Osteoblast (primary cell): ENCODE measurements around the gene MTHFS. TPM values are rescaled to one million over a fixed set of nuclear protein-coding genes. Genes with fewer than 3 reads are reported as not detected.

ENCODE experiments used
- DNase-seq: peaks from one replicate; pipeline ENCODE4 v3.0.0; 2011; ENCODE audit warnings: low spot score, mixed read lengths; ENCODE audit not compliant: insufficient read length; ENCODE audit errors: missing footprints
- H2AFZ ChIP-seq: 2 replicates; pipeline ENCODE4 v1.6.0; 2011; ENCODE audit warnings: mild to moderate bottlenecking, low read length
- H3K27ac ChIP-seq: 2 replicates; pipeline ENCODE4 v1.5.1; 2011; ENCODE audit warnings: mild to moderate bottlenecking, low read depth, low read length, moderate library complexity
- H3K27me3 ChIP-seq: 2 replicates; pipeline ENCODE4 v1.6.0; 2012; ENCODE audit warnings: mild to moderate bottlenecking, control low read depth, inconsistent platforms, low read length, moderate library complexity; ENCODE audit not compliant: insufficient read depth
- H3K36me3 ChIP-seq: 2 replicates; pipeline ENCODE4 v1.5.1; 2011; ENCODE audit warnings: mild to moderate bottlenecking, low read length, control low read depth, moderate library complexity; ENCODE audit not compliant: insufficient read depth
- H3K4me1 ChIP-seq: 2 replicates; pipeline ENCODE4 v1.5.1; 2011; ENCODE audit warnings: mild to moderate bottlenecking, low read length, control low read depth, moderate library complexity; ENCODE audit not compliant: insufficient read depth
- H3K4me2 ChIP-seq: 2 replicates; pipeline ENCODE4 v1.6.0; 2011; ENCODE audit warnings: mild to moderate bottlenecking, low read length; ENCODE audit not compliant: insufficient read depth
- H3K4me3 ChIP-seq: fragments of 200-600 bp; sonication (generic); 3 replicates; pipeline ENCODE4 v1.5.1; 2012; ENCODE audit warnings: mild to moderate bottlenecking, low read length, inconsistent platforms; ENCODE audit not compliant: insufficient read depth
- H3K79me2 ChIP-seq: 2 replicates; pipeline ENCODE4 v1.6.0; 2012; ENCODE audit warnings: mild to moderate bottlenecking, low read length, control low read depth, inconsistent platforms; ENCODE audit not compliant: insufficient read depth
- H3K9me3 ChIP-seq: 2 replicates; pipeline ENCODE4 v1.5.1; 2011; ENCODE audit warnings: low read depth, low read length, control low read depth
- H4K20me1 ChIP-seq: 2 replicates; pipeline ENCODE4 v1.6.0; 2012; ENCODE audit warnings: mild to moderate bottlenecking, low read length, control low read depth; ENCODE audit not compliant: insufficient read depth
- CTCF ChIP-seq: IDR thresholded peaks from 2 replicates; pipeline ENCODE4 v1.5.1; 2011; ENCODE audit warnings: mild to moderate bottlenecking, low read depth, low read length, moderate library complexity; ENCODE audit errors: extremely low read depth
- small RNA-seq: library from RNA; depleted of rRNA; stranded (forward); fragments of <200 nt; gene quantifications from one replicate; pipeline ENCODE3, GENCODE V24; 2012
- total RNA-seq: library from RNA; depleted of rRNA; stranded (reverse); fragments of >200 nt; gene quantifications from 2 replicates; pipeline ENCODE4 v1.2.3, GENCODE V29; 2012

MTHFS gene
- total RNA-seq, 1 donor = 17.0 TPM

GRCh38 chr15:79811406-79812405 lies 85.1 kb downstream of the MTHFS start:
- Histone ChIP-seq H3K4me1 (no peaks in the 10 kb centered on the region), H2AFZ (no peak overlapping the region), H3K27ac (no peak overlapping the region), H3K27me3 (no peaks in the 10 kb centered on the region), H3K79me2 (no peaks in the 10 kb centered on the region), H3K36me3 (no peaks in the 10 kb centered on the region), H3K4me2 (no peak overlapping the region), H3K4me3 (no peak overlapping the region), H4K20me1 (no peaks in the 10 kb centered on the region), H3K9me3 (no peaks in the 10 kb centered on the region)
- DNase-seq = no peak
- TF ChIP-seq CTCF = no peak

GRCh38 chr15:79804838-79805237 lies 92.0 kb downstream of the MTHFS start:
- no peaks in the 10 kb centered on the region for H3K9me3 ChIP-seq
- H2AFZ ChIP-seq = no peak overlapping the region
- DNase-seq = no peak
- no peaks in the 10 kb centered on the region for H3K79me2 ChIP-seq
- H4K20me1 ChIP-seq = no peaks in the 10 kb centered on the region
- H3K27ac ChIP-seq = no peak overlapping the region
- H3K27me3 ChIP-seq = no peaks in the 10 kb centered on the region
- no peak overlapping the region for H3K4me3 ChIP-seq
- H3K4me1 ChIP-seq = no peaks in the 10 kb centered on the region
- H3K36me3 ChIP-seq = no peaks in the 10 kb centered on the region
- TF ChIP-seq CTCF = no peak
- no peak overlapping the region for H3K4me2 ChIP-seq

- Histone ChIP-seq H3K4me2 (no peak overlapping the region), H3K79me2 (no peaks in the 10 kb centered on the region), H3K27me3 (no peaks in the 10 kb centered on the region), H3K36me3 (no peaks in the 10 kb centered on the region), H3K4me3 (no peak overlapping the region), H3K4me1 (no peaks in the 10 kb centered on the region), H2AFZ (no peak overlapping the region), H3K9me3 (peaks cover 3% of the 10 kb centered on the region), H3K27ac (no peak overlapping the region), H4K20me1 (no peaks in the 10 kb centered on the region)
- no peak for TF ChIP-seq CTCF
- DNase-seq = no peak
Observed at GRCh38 chr15:79798311-79798710, 98.5 kb downstream of the MTHFS start.

Small RNA genes lying within 50 kb of the gene (small RNA-seq; reads per million reads assigned to genes)
- gene RNU6-667P = not detected

Other genes starting within 250 kb of the MTHFS start
- gene BCL2A1, start 74.2 kb upstream of the MTHFS start, total RNA-seq = 0.29 TPM in 1 of 2 replicates, not detected in the other
- 109 and 112 TPM in 2 replicates for gene ZFAND6, start 162.7 kb upstream of the MTHFS start, total RNA-seq